ENCODE results near the gene AMER2.

GRCh38 chr13:25168790-25169189 is 3.3 kb downstream of the AMER2 start:
- TF ChIP-seq EZH2 (IDR thresholded peaks at IDR 0.05; ENCODE audit: borderline replicate concordance, insufficient read depth, low read length, poor library complexity, severe bottlenecking) (no peak), CTCF (IDR thresholded peaks at IDR 0.05; ENCODE audit: poor library complexity, severe bottlenecking) (no peak), REST (IDR thresholded peaks at IDR 0.05; ENCODE audit: borderline replicate concordance) (no peak), POLR2AphosphoS5 (IDR thresholded peaks at IDR 0.05) (no peak), EP300 (conservative IDR thresholded peaks at IDR 0.05; ENCODE audit: poor library complexity, severe bottlenecking) (no peak), TAF1 (IDR thresholded peaks at IDR 0.05; ENCODE audit: low read depth) (no peak), RAD21 (conservative IDR thresholded peaks at IDR 0.05) (no peak), SMC3 (conservative IDR thresholded peaks at IDR 0.05; ENCODE audit: poor library complexity) (no peak)

Measured in neural cell (in vitro differentiated cells).